Activated CD8-positive, alpha-beta T cell treated with anti-CD3 and anti-CD28 coated beads for 36 hours (primary cell): ENCODE data around the gene NBPF4. TPM values are rescaled to one million over a fixed set of nuclear protein-coding genes. Genes with fewer than 3 reads are reported as not detected.
"Not testable (repeated sequence)": the region's sequence is repeated elsewhere in the genome, so short reads cannot be mapped to it uniquely, and the experiment has no call there.

Source experiments
- ATAC-seq: fragments of 200-7000 bp; cut with Tn5 transposase; one replicate; pipeline ENCODE4 v1.10.0; 2021; ENCODE audit warnings: mild to moderate bottlenecking, moderate library complexity
- CTCF ChIA-PET: fragments of 350-600 bp; sonication (Branson Sonifier 250); formaldehyde crosslinking; loops from one replicate; lab custom pipeline; 2021; ENCODE audit warnings: antibody characterized with exemption; lab: Charles Lee
- POLR2A ChIA-PET: fragments of 350-600 bp; sonication (Branson Sonifier 250); formaldehyde crosslinking; loops from one replicate; lab custom pipeline; 2021; ENCODE audit warnings: antibody characterized with exemption; lab: Charles Lee
- DNase-seq: peaks from one replicate; pipeline ENCODE4 v3.0.0-alpha.2; 2020
- H3K27ac Mint-ChIP-seq: one replicate; pipeline ENCODE4 v1.8.0; 2021; ENCODE audit warnings: mild to moderate bottlenecking, mixed read lengths
- H3K27me3 Mint-ChIP-seq: one replicate; pipeline ENCODE4 v1.8.0; 2021; ENCODE audit warnings: mixed read lengths
- H3K36me3 Mint-ChIP-seq: one replicate; pipeline ENCODE4 v1.8.0; 2021; ENCODE audit warnings: low read depth, mixed read lengths
- H3K4me1 Mint-ChIP-seq: one replicate; pipeline ENCODE4 v1.8.0; 2021; ENCODE audit warnings: low read depth, mixed read lengths
- H3K4me3 Mint-ChIP-seq: one replicate; pipeline ENCODE4 v1.8.0; 2021; ENCODE audit warnings: mild to moderate bottlenecking, moderate library complexity, mixed read lengths
- H3K9me3 Mint-ChIP-seq: one replicate; pipeline ENCODE4 v1.8.0; 2021; ENCODE audit warnings: mixed read lengths
- intact Hi-C: fragments of 100-400 bp; cut with micrococcal nuclease; formaldehyde crosslinking; loops from one replicate; pipeline ENCODE4 v1.10.0; 2022
- total RNA-seq, 2 experiments: library from RNA; stranded (reverse); gene quantifications; one replicate each; pipeline ENCODE4 v1.2.3, GENCODE V29; 2021
- TF ChIP-seq, protein P1 (sequence below): fragments of 200-600 bp; IDR thresholded peaks from one replicate; pipeline ENCODE4 v1.8.0; 2022; ENCODE audit warnings: antibody characterized with exemption, mild to moderate bottlenecking

NBPF4 gene
- total RNA-seq, 2 experiments from 2014 or later, result not detected

DNA sequence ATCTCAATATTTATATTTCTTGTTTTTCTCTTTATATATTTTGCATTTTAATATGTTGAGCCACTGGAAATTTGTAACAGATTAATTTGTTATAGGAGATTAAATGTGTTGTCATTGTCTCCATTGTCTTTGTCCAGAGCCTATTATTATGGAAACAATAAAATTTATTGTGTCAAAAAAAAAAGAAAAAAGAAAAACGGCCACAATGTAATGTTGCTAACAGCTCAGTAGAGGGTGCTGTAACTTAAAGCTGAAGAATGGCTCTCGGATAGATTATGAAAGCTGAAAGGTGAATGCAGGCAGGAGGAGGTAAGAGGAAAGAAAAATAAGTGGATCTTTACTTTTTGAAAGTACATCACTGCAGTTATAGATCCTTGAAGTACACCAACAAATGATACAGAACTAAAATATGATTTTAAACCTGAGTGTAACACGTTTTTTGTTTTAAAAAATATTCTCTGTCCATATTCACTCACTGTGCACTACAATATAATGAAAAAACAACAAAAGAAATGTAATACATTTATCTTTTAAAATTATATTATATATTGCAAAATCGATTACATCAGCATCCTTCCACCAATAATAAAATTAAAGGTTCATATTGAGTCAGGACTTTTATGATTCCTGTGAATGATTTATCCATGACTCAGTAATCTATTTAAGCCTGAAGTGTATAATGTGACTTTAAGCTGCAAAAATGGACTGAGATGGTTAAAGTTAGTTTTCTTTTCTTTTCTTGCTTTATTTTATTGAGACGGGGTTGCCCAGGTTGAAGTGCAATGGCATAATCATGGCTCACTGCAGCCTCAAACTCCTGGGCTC lies 29.0 kb downstream of the NBPF4 start:
- peak; percentile 85 for ATAC-seq
- H3K27ac Mint-ChIP-seq, H3K36me3 Mint-ChIP-seq, POLR2A ChIA-PET, H3K9me3 Mint-ChIP-seq, H3K4me3 Mint-ChIP-seq, DNase-seq: not testable (repeated sequence)
- TF ChIP-seq, protein P1, sequence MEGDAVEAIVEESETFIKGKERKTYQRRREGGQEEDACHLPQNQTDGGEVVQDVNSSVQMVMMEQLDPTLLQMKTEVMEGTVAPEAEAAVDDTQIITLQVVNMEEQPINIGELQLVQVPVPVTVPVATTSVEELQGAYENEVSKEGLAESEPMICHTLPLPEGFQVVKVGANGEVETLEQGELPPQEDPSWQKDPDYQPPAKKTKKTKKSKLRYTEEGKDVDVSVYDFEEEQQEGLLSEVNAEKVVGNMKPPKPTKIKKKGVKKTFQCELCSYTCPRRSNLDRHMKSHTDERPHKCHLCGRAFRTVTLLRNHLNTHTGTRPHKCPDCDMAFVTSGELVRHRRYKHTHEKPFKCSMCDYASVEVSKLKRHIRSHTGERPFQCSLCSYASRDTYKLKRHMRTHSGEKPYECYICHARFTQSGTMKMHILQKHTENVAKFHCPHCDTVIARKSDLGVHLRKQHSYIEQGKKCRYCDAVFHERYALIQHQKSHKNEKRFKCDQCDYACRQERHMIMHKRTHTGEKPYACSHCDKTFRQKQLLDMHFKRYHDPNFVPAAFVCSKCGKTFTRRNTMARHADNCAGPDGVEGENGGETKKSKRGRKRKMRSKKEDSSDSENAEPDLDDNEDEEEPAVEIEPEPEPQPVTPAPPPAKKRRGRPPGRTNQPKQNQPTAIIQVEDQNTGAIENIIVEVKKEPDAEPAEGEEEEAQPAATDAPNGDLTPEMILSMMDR, result peak; percentile 78
- H3K4me1 Mint-ChIP-seq, result peaks cover 19% of the 10 kb centered on the region
- intact Hi-C loops, result loop anchor here (10.0 kb wide), 1 partner anchor 340 kb away; no protein-coding TSS in a partner anchor
- CTCF ChIA-PET, result interaction anchor here (0.6 to 0.9 kb wide), 2 partner anchors 423 to 429 kb away, joined by 3 read pairs; no protein-coding TSS in a partner anchor
- H3K27me3 Mint-ChIP-seq, result peaks cover 11% of the 10 kb centered on the region

- peaks cover 30% of the 10 kb centered on the region for H3K27me3 Mint-ChIP-seq
- TF ChIP-seq, protein P1, result no peak
- DNase-seq (no peak), ATAC-seq (no peak)
- H3K36me3 Mint-ChIP-seq, result no peaks in the 10 kb centered on the region
- ChIA-PET POLR2A (no interaction called here), CTCF (interaction anchor here (1.1 to 1.2 kb wide), 2 partner anchors 9 to 11 kb away, joined by 3 read pairs; partner anchors contain the start of gene SLC25A24)
- intact Hi-C loops, result loop anchor here (10.0 kb wide), 1 partner anchor 344 kb away; no protein-coding TSS in a partner anchor
- no peak overlapping the region for H3K4me3 Mint-ChIP-seq
- no peaks in the 10 kb centered on the region for H3K9me3 Mint-ChIP-seq
- H3K27ac Mint-ChIP-seq, result no peak overlapping the region
- peaks cover 12% of the 10 kb centered on the region for H3K4me1 Mint-ChIP-seq
These were observed 32.9 kb downstream of the NBPF4 start for GRCh38 chr1:108211014-108211413.

GRCh38 chr1:108209456-108210108 lies 34.3 kb downstream of the NBPF4 start:
- H3K36me3 Mint-ChIP-seq, result no peaks in the 10 kb centered on the region
- DNase-seq, result peak; percentile 44
- POLR2A ChIA-PET, result no interaction called here

GRCh38 chr1:108208724-108209446 lies 35.0 kb downstream of the NBPF4 start:
- TF ChIP-seq, protein P1, result no peak
- H3K27ac Mint-ChIP-seq, result no peak overlapping the region
- DNase-seq, result no peak
- ChIA-PET CTCF (interaction anchor here (1.8 kb wide), 1 partner anchor 8 kb away, joined by 4 read pairs; the partner anchor contains the start of gene SLC25A24), POLR2A (no interaction called here)
- H3K27me3 Mint-ChIP-seq, result peaks cover 30% of the 10 kb centered on the region
- H3K4me3 Mint-ChIP-seq, result no peak overlapping the region
- H3K9me3 Mint-ChIP-seq, result peaks cover 4% of the 10 kb centered on the region
- H3K36me3 Mint-ChIP-seq, result peaks cover 3% of the 10 kb centered on the region
- ATAC-seq, result no peak
- intact Hi-C loops, result no loop called here
- H3K4me1 Mint-ChIP-seq, result peaks cover 10% of the 10 kb centered on the region

More at GRCh38 chr1:108209456-108210108, 34.3 kb downstream of the NBPF4 start:
- Mint-ChIP-seq H3K4me1 (peaks cover 10% of the 10 kb centered on the region), H3K9me3 (no peaks in the 10 kb centered on the region), H3K27me3 (peaks cover 30% of the 10 kb centered on the region), H3K4me3 (no peak overlapping the region), H3K27ac (no peak overlapping the region)
- TF ChIP-seq, protein P1, result no peak
- intact Hi-C loops, result loop anchor here (10.0 kb wide), 1 partner anchor 345 kb away; no protein-coding TSS in a partner anchor
- CTCF ChIA-PET, result interaction anchor here (1.8 kb wide), 1 partner anchor 9 kb away, joined by 4 read pairs; the partner anchor contains the start of gene SLC25A24
- ATAC-seq, result peak; percentile 80

- H3K4me1 Mint-ChIP-seq, result peaks cover 17% of the 10 kb centered on the region
These were observed 40.3 kb downstream of the NBPF4 start for GRCh38 chr1:108203582-108203981.

More at GRCh38 chr1:108203582-108203981, 40.3 kb downstream of the NBPF4 start:
- ATAC-seq, CTCF ChIA-PET, H3K27ac Mint-ChIP-seq, DNase-seq, intact Hi-C loops, H3K9me3 Mint-ChIP-seq, H3K36me3 Mint-ChIP-seq, H3K4me3 Mint-ChIP-seq, POLR2A ChIA-PET: not testable (repeated sequence)
- peaks cover 17% of the 10 kb centered on the region for H3K27me3 Mint-ChIP-seq
